Measurements from ENCODE around the gene PPP1R16B. TPM values are rescaled to one million over a fixed set of nuclear protein-coding genes. Genes with fewer than 3 reads are reported as not detected.

Gene PPP1R16B
- total RNA-seq, 4 donors from 2014 or later: 1.8 to 11.1 (median 7.0) TPM

- H3K4me3 ChIP-seq: no peak overlapping the region
- 69 to 72% methylated on average over 2 of the region's 2 CpGs for WGBS, 2 donors (ENCODE audit: low coverage in 1 of 2)
- intact Hi-C loops (cut with DNase I; ENCODE audit: low total_unique reads) (no loop called here), in situ Hi-C loops (cut with MboI; ENCODE audit: low pct_ligation_motif_present in 1 of 4, low pct_unique_long_range_greater_than_20kb in 1 of 4, low sequenced_read_pairs in 3 of 4) (loop anchor here in 1 of 4 donors (25.0 kb wide), 1 partner anchor 245 kb away; no protein-coding TSS in a partner anchor)
- H3K9me3 ChIP-seq: no peaks in the 10 kb centered on the region
- no peak for TF ChIP-seq EP300 (IDR thresholded peaks at IDR 0.05; ENCODE audit: low read depth)
- no peak for TF ChIP-seq POLR2A (IDR thresholded peaks at IDR 0.05)
- no peak for TF ChIP-seq POLR2AphosphoS5 (IDR thresholded peaks at IDR 0.05)
- no peak for TF ChIP-seq CTCF (IDR thresholded peaks at IDR 0.05)
- H3K4me1 ChIP-seq: peaks cover 0 to 6% (median 0%) of the 10 kb centered on the region in 4 donors
- peaks cover 24% of the 10 kb centered on the region for H3K27me3 ChIP-seq
- no peak for DNase-seq
- no peaks in the 10 kb centered on the region for H3K36me3 ChIP-seq
- no peak overlapping the region for H3K27ac ChIP-seq
These were observed 77.1 kb downstream of the PPP1R16B start for GRCh38 chr20:38882600-38882999.

- Histone ChIP-seq H3K27ac (no peak overlapping the region), H3K36me3 (no peaks in the 10 kb centered on the region), H3K4me3 (no peak overlapping the region), H3K27me3 (peaks cover 24% of the 10 kb centered on the region), H3K4me1 (peaks cover 0 to 6% (median 0%) of the 10 kb centered on the region in 4 donors), H3K9me3 (no peaks in the 10 kb centered on the region)
- in situ Hi-C loops (cut with MboI; ENCODE audit: low pct_ligation_motif_present in 1 of 4, low pct_unique_long_range_greater_than_20kb in 1 of 4, low sequenced_read_pairs in 3 of 4): loop anchor here in 1 of 4 donors (25.0 kb wide), 1 partner anchor 246 kb away; no protein-coding TSS in a partner anchor
- WGBS, 2 donors (ENCODE audit: low coverage in 1 of 2): 45% methylated on average over 19 of the region's 20 CpGs; no CpG with 5 or more reads in 1 of the 2 donors
- no peak for DNase-seq
- intact Hi-C loops (cut with DNase I; ENCODE audit: low total_unique reads): no loop called here
- TF ChIP-seq CTCF (IDR thresholded peaks at IDR 0.05): no peak
- no peak for TF ChIP-seq POLR2AphosphoS5 (IDR thresholded peaks at IDR 0.05)
- TF ChIP-seq EP300 (IDR thresholded peaks at IDR 0.05; ENCODE audit: low read depth): no peak
- TF ChIP-seq POLR2A (IDR thresholded peaks at IDR 0.05): no peak
These were observed 77.8 kb downstream of the PPP1R16B start for GRCh38 chr20:38883081-38883980.

GRCh38 chr20:38883981-38884733 lies 78.7 kb downstream of the PPP1R16B start:
- H3K27me3 ChIP-seq: peaks cover 24% of the 10 kb centered on the region
- intact Hi-C loops (cut with DNase I; ENCODE audit: low total_unique reads): no loop called here
- H3K27ac ChIP-seq: no peak overlapping the region

More at GRCh38 chr20:38883981-38884733, 78.7 kb downstream of the PPP1R16B start:
- WGBS, 2 donors (ENCODE audit: low coverage in 1 of 2): 69 to 88% methylated on average over 4 to 13 of the region's 13 CpGs
- in situ Hi-C loops (cut with MboI; ENCODE audit: low pct_ligation_motif_present in 1 of 4, low pct_unique_long_range_greater_than_20kb in 1 of 4, low sequenced_read_pairs in 3 of 4): loop anchor here in 1 of 4 donors (25.0 kb wide), 1 partner anchor 247 kb away; no protein-coding TSS in a partner anchor
- H3K9me3 ChIP-seq: no peaks in the 10 kb centered on the region
- H3K36me3 ChIP-seq: no peaks in the 10 kb centered on the region
- TF ChIP-seq EP300 (IDR thresholded peaks at IDR 0.05; ENCODE audit: low read depth) (no peak), CTCF (IDR thresholded peaks at IDR 0.05) (no peak), POLR2AphosphoS5 (IDR thresholded peaks at IDR 0.05) (no peak), POLR2A (IDR thresholded peaks at IDR 0.05) (no peak)
- H3K4me3 ChIP-seq: no peak overlapping the region
- H3K4me1 ChIP-seq: peaks cover 0 to 6% (median 0%) of the 10 kb centered on the region in 4 donors
- no peak for DNase-seq

Measured in transverse colon (tissue), 4 donors.